Esophagus (tissue), 2 donors: ENCODE measurements around the gene SNRPD2. TPM values are rescaled to one million over a fixed set of nuclear protein-coding genes. Genes with fewer than 3 reads are reported as not detected.

Source experiments
- H3K27ac ChIP-seq, 2 donors: one replicate each; pipeline ENCODE4 v1.5.1; 2013; ENCODE audit warnings: low read depth in 2 of 2, mild to moderate bottlenecking in 2 of 2, inconsistent platforms in 1 of 2, low read length in 1 of 2, moderate library complexity in 1 of 2
- H3K27me3 ChIP-seq, 2 donors: one replicate each; pipeline ENCODE4 v1.6.1; 2013; ENCODE audit warnings: low read length in 2 of 2, control low read depth in 1 of 2, mild to moderate bottlenecking in 1 of 2; ENCODE audit not compliant: insufficient read depth in 2 of 2, control insufficient read depth in 1 of 2
- H3K36me3 ChIP-seq, 2 donors: one replicate each; pipeline ENCODE4 v1.6.1; 2013; ENCODE audit warnings: low read length in 1 of 2; ENCODE audit not compliant: control insufficient read depth in 2 of 2, insufficient read depth in 2 of 2
- H3K4me1 ChIP-seq, 2 donors: one replicate each; pipeline ENCODE4 v1.6.1; 2013; ENCODE audit warnings: low read length in 1 of 2; ENCODE audit not compliant: control insufficient read depth in 2 of 2, insufficient read depth in 2 of 2
- H3K4me3 ChIP-seq, 2 donors: one replicate each; pipeline ENCODE4 v1.5.1; 2013; ENCODE audit warnings: low read length in 2 of 2, mild to moderate bottlenecking in 2 of 2, low read depth in 1 of 2, moderate library complexity in 1 of 2
- H3K9me3 ChIP-seq, 2 donors: one replicate each; pipeline ENCODE4 v1.6.1; 2013; ENCODE audit warnings: mild to moderate bottlenecking in 2 of 2, low read depth in 1 of 2, low read length in 1 of 2, moderate library complexity in 1 of 2; ENCODE audit not compliant: control insufficient read depth in 2 of 2, insufficient read depth in 1 of 2
- WGBS, 2 donors: extraction: QIAGEN DNeasy Blood & Tissue Kit; methylation state at CpG; one replicate each; pipeline ENCODE4 v1.1.7; 2013; 5-methylcytosine and 5-hydroxymethylcytosine counted together
- polyA plus RNA-seq, 2 donors: library from polyadenylated mRNA; stranded (reverse); fragments of 200-250 nt; gene quantifications; one replicate each; pipeline ENCODE4 v1.2.3, GENCODE V29; 2013
- donor health status: healthy with polysubstance abuse.
- donor health status: Bipolar disorder and iron deficiency.

Gene SNRPD2
- polyA plus RNA-seq, 2 donors = 291 to 376 TPM

GRCh38 chr19:45677351-45678230 lies 14.2 kb downstream of the SNRPD2 start:
- H3K27ac ChIP-seq = peak overlapping the region in 1 of 2 donors; percentile 5

DNA sequence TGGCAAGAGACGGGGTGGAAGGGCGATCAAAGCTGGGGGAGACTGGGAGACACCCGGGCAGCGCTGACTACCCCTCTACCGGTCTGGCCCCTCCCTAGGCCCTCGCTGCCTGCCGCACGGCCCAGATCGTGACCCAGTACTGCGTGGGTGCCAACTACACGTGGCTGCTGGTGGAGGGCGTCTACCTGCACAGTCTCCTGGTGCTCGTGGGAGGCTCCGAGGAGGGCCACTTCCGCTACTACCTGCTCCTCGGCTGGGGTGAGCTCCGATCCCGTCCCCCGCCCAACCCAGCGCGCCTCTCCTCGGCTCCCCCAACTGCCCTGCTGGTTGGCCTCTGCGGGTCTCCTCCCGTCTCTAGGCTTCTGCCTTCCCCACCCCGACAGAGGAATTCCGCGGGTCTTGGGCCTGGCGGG lies 14.9 kb downstream of the SNRPD2 start:
- Histone ChIP-seq H3K4me1 (peaks cover 0 to 10% of the 10 kb centered on the region in 2 donors), H3K4me3 (peak overlapping the region; percentile 42 to 43)
- 4 to 7% methylated on average over 26 to 28 of the region's 28 CpGs for WGBS, 2 donors

More at GRCh38 chr19:45677351-45678230, 14.2 kb downstream of the SNRPD2 start:
- peaks cover 0 to 3% of the 10 kb centered on the region in 2 donors for H3K9me3 ChIP-seq
- peaks cover 0 to 10% of the 10 kb centered on the region in 2 donors for H3K4me1 ChIP-seq
- WGBS, 2 donors = 4 to 8% methylated on average over 49 of the region's 49 CpGs
- no peaks in the 10 kb centered on the region for H3K27me3 ChIP-seq
- H3K36me3 ChIP-seq = no peaks in the 10 kb centered on the region
- peak overlapping the region; percentile 12 to 42 for H3K4me3 ChIP-seq

GRCh38 chr19:45674946-45675345 lies 16.8 kb downstream of the SNRPD2 start:
- H3K9me3 ChIP-seq = peaks cover 0 to 3% of the 10 kb centered on the region in 2 donors

More for the DNA sequence above, 14.9 kb downstream of the SNRPD2 start:
- no peaks in the 10 kb centered on the region for H3K36me3 ChIP-seq
- H3K27ac ChIP-seq = no peak overlapping the region
- peaks cover 0 to 3% of the 10 kb centered on the region in 2 donors for H3K9me3 ChIP-seq
- no peaks in the 10 kb centered on the region for H3K27me3 ChIP-seq

GRCh38 chr19:45670670-45671453 lies 20.9 kb downstream of the SNRPD2 start:
- WGBS, 2 donors = 15 to 17% methylated on average over 41 to 42 of the region's 42 CpGs
- no peaks in the 10 kb centered on the region for H3K9me3 ChIP-seq
- no peaks in the 10 kb centered on the region for H3K36me3 ChIP-seq
- no peak overlapping the region for H3K4me3 ChIP-seq
- peaks cover 5 to 7% of the 10 kb centered on the region in 2 donors for H3K4me1 ChIP-seq
- H3K27ac ChIP-seq = no peak overlapping the region
- H3K27me3 ChIP-seq = peaks cover 0 to 2% of the 10 kb centered on the region in 2 donors

More at GRCh38 chr19:45674946-45675345, 16.8 kb downstream of the SNRPD2 start:
- no peak overlapping the region for H3K27ac ChIP-seq
- WGBS, 2 donors = 67 to 69% methylated on average over 7 of the region's 7 CpGs
- H3K27me3 ChIP-seq = peaks cover 0 to 2% of the 10 kb centered on the region in 2 donors
- no peak overlapping the region for H3K4me3 ChIP-seq
- H3K4me1 ChIP-seq = peaks cover 5 to 10% of the 10 kb centered on the region in 2 donors
- H3K36me3 ChIP-seq = no peaks in the 10 kb centered on the region

DNA sequence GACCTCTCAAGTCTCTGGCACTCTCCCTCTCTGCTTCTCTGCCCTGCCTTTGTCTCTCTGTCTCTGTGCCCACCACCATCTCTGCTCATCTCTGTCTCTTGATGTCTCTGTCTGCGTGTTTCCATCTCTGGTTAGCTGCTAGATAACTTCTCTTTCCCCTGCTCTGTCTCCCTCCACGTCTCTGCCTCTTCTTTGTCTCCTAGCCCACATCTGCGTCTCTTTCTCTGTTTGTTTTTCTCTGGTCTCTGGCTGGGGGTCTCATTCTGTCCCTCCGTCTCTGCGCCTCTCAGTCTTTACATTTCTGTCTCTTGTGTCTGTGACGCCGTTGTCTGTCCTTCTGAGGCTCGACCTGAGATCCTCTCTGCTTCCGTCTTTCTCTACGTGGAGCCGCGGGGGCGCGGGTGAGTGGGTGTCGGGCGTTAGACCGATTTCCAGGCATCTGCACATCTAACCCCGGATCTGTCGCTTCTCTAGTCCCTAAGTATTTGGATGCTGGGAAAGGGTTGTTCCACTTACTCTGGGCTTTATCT lies 23.3 kb downstream of the SNRPD2 start:
- Histone ChIP-seq H3K27me3 (peaks cover 0 to 2% of the 10 kb centered on the region in 2 donors), H3K36me3 (no peaks in the 10 kb centered on the region), H3K27ac (peak overlapping the region in 1 of 2 donors; percentile 36), H3K4me1 (peaks cover 5 to 7% of the 10 kb centered on the region in 2 donors), H3K4me3 (peak overlapping the region; percentile 28 to 32), H3K9me3 (no peaks in the 10 kb centered on the region)
- 0 to 1% methylated on average over 19 of the region's 19 CpGs for WGBS, 2 donors

DNA sequence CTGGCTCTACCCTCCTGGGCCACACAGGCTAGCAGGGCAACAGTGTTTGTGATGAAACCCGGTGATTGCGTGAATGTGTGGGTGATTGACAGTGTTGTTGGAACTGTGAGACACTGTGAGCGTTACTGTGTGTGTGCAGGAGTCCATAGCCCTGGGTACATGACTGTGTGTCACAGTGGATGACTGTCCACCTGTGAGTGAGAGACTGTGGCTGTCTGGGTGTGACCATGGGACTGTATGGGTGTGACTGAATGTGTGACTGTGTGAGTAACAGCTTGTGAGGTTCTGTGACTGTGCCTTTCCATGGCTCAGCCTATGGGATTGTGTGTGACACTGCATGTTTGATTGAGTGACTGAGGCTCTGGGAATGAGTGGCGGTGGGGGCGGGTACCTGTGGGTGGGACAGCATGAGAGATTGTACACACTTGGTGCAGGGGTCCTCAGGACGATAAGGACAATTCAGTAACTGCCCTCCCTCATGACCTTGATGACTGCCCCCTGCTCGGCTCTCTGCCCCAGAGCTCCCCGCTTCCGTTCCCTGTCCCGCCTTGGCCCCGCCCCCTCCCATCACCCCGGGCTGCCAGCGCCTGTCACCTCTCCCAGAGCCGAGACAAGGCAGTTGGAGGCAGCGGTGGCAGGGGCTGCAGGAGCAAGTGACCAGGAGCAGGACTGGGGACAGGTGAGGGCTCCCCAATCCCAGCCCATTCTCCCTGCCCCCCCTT lies 24.0 kb downstream of the SNRPD2 start, which contains the start of gene GIPR:
TSS of gene GIPR (plus strand) at position 602 of the 722 bp plus-strand sequence. CDS start 1,300 bp downstream, outside the sequence.
- Histone ChIP-seq H3K4me1 (peaks cover 5 to 7% of the 10 kb centered on the region in 2 donors), H3K9me3 (no peaks in the 10 kb centered on the region), H3K27ac (peak within 1 kb of the TSS; percentile 23 to 59), H3K27me3 (peaks cover 0 to 2% of the 10 kb centered on the region in 2 donors), H3K36me3 (no peaks in the 10 kb centered on the region), H3K4me3 (peak within 1 kb of the TSS; percentile 28 to 32)
- 6 to 13% methylated on average over 15 of the region's 15 CpGs for WGBS, 2 donors

DNA sequence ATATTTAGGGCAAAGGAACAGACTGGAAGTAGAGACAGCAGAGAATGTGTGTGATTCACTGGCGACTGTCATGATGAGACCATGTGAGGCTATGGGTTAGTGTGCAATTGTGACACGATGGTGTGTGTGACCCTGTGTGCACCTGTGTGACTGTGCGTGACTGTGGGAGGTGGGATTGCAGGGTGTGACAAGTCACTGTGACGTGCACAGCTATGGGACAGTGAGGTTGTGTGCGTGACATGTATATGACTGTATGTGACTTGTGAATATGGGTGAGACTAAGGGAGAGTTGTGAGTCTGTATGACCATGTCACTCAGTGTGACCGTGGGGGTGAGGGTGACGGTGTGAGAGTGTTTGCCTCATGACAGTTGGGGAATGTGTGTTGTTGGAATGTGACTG lies 27.2 kb downstream of the SNRPD2 start:
- WGBS, 2 donors = 66 to 76% methylated on average over 7 of the region's 7 CpGs
- H3K27me3 ChIP-seq = no peaks in the 10 kb centered on the region
- H3K4me3 ChIP-seq = no peak overlapping the region
- no peaks in the 10 kb centered on the region for H3K36me3 ChIP-seq
- no peaks in the 10 kb centered on the region for H3K9me3 ChIP-seq
- H3K27ac ChIP-seq = no peak overlapping the region
- H3K4me1 ChIP-seq = peaks cover 0 to 7% of the 10 kb centered on the region in 2 donors

GRCh38 chr19:45663800-45664199 lies 28.0 kb downstream of the SNRPD2 start:
- Histone ChIP-seq H3K4me1 (peaks cover 0 to 3% of the 10 kb centered on the region in 2 donors), H3K9me3 (no peaks in the 10 kb centered on the region), H3K36me3 (no peaks in the 10 kb centered on the region), H3K27ac (no peak overlapping the region), H3K4me3 (no peak overlapping the region), H3K27me3 (no peaks in the 10 kb centered on the region)
- 92 to 96% methylated on average over 1 of the region's 1 CpG for WGBS, 2 donors
